HepG2 (cell line): ENCODE measurements around the gene PPP1R1B. TPM values are rescaled to one million over a fixed set of nuclear protein-coding genes. Genes with fewer than 3 reads are reported as not detected.

Source experiments
- IRF2 ChIP-seq: IDR thresholded peaks from 2 replicates; pipeline ENCODE4 v1.6.1; 2018; ENCODE audit warnings: missing genetic modification reagents, missing compliant biosample characterization
- NFIB ChIP-seq: sonication (generic); formaldehyde crosslinking; IDR thresholded peaks from 2 replicates; pipeline ENCODE4 v1.9.0; 2021; ENCODE audit warnings: missing genetic modification reagents, mild to moderate bottlenecking, borderline replicate concordance
- RXRA ChIP-seq: sonication (generic); formaldehyde crosslinking; IDR thresholded peaks from 2 replicates; pipeline ENCODE4 v1.5.1; 2020; ENCODE audit warnings: missing genetic modification reagents
- SMARCE1 ChIP-seq: fragments of 450-650 bp; IDR thresholded peaks from 2 replicates; pipeline ENCODE4 v1.6.1; 2017; ENCODE audit warnings: borderline replicate concordance
- SOX5 ChIP-seq: IDR thresholded peaks from 2 replicates; pipeline ENCODE4 v1.6.1; 2016; ENCODE audit warnings: borderline replicate concordance
- SP140L ChIP-seq: sonication (generic); formaldehyde crosslinking; IDR thresholded peaks from 2 replicates; pipeline ENCODE4 v1.4.0; 2020; ENCODE audit warnings: missing genetic modification reagents, borderline replicate concordance
- TP53 ChIP-seq: sonication (generic); formaldehyde crosslinking; conservative IDR thresholded peaks from 2 replicates; pipeline ENCODE4 v1.4.0; 2020; ENCODE audit warnings: missing genetic modification reagents
- ZNF550 ChIP-seq: sonication (generic); formaldehyde crosslinking; IDR thresholded peaks from 2 replicates; pipeline ENCODE4 v1.4.0; 2020; ENCODE audit warnings: mild to moderate bottlenecking, missing genetic modification reagents, borderline replicate concordance
- ZNF678 ChIP-seq: sonication (generic); formaldehyde crosslinking; IDR thresholded peaks from 2 replicates; pipeline ENCODE4 v1.4.0; 2020; ENCODE audit warnings: mild to moderate bottlenecking, missing genetic modification reagents
- ZNF720 ChIP-seq: sonication (generic); formaldehyde crosslinking; IDR thresholded peaks from 2 replicates; pipeline ENCODE4 v1.4.0; 2020; ENCODE audit warnings: missing genetic modification reagents
- polyA plus RNA-seq, 8 experiments: library from polyadenylated mRNA; depleted of rRNA in 3 of 8; stranded (reverse) in 7 of 8; unstranded in 1 of 8; fragments of >200 nt; fragmentation: Illumina TruSeq in 4 of 8; extraction: Trizol in 4 of 8; gene quantifications; 2 replicates each; pipeline versions ENCODE4 v1.2.1 to v1.2.3, GENCODE V29; 2011 to 2016; ENCODE audit warnings: low read depth in 4 of 8, missing spikeins in 1 of 8, mixed read lengths in 1 of 8; ENCODE audit not compliant: insufficient read depth in 1 of 8
- total RNA-seq, 5 experiments: library from RNA; depleted of rRNA; stranded (reverse); fragments of >200 nt; fragmentation: Illumina TruSeq; extraction: Trizol; gene quantifications; 2 replicates each; pipeline ENCODE4 v1.2.3, GENCODE V29; 2016; ENCODE audit warnings: low read depth in 1 of 5
- TF ChIP-seq, protein P1 (sequence below): sonication (generic); formaldehyde crosslinking; IDR thresholded peaks from 2 replicates; pipeline ENCODE4 v1.4.0; 2020; ENCODE audit warnings: missing genetic modification reagents
- TF ChIP-seq, protein P2 (sequence below): sonication (generic); formaldehyde crosslinking; IDR thresholded peaks from 2 replicates; pipeline ENCODE4 v1.4.0; 2020; ENCODE audit warnings: low read depth, mild to moderate bottlenecking, missing genetic modification reagents
- TF ChIP-seq, protein P3 (sequence below): sonication (generic); formaldehyde crosslinking; IDR thresholded peaks from 2 replicates; pipeline ENCODE4 v1.4.0; 2020; ENCODE audit warnings: mild to moderate bottlenecking, missing genetic modification reagents
- TF ChIP-seq, protein P4 (sequence below): sonication (generic); formaldehyde crosslinking; IDR thresholded peaks from 2 replicates; pipeline ENCODE4 v1.5.1; 2020; ENCODE audit warnings: missing genetic modification reagents, mild to moderate bottlenecking, borderline replicate concordance
- TF ChIP-seq, protein P5 (sequence below): sonication (generic); formaldehyde crosslinking; IDR thresholded peaks from 2 replicates; pipeline ENCODE4 v1.5.0; 2020; ENCODE audit warnings: mild to moderate bottlenecking, missing genetic modification reagents
- TF ChIP-seq, protein P6 (sequence below): IDR thresholded peaks from 2 replicates; pipeline ENCODE4 v1.6.1; 2016
- TF ChIP-seq, protein P7 (sequence below): sonication (generic); formaldehyde crosslinking; IDR thresholded peaks from 2 replicates; pipeline ENCODE4 v1.5.0; 2020; ENCODE audit warnings: missing genetic modification reagents, mild to moderate bottlenecking, borderline replicate concordance

PPP1R1B gene
- total and polyA plus RNA-seq, 2 of the 13 experiments (the other 11 are each of a cell fraction or from before 2014, with no cell fraction given): 0.08 TPM; not detected in 1

DNA sequence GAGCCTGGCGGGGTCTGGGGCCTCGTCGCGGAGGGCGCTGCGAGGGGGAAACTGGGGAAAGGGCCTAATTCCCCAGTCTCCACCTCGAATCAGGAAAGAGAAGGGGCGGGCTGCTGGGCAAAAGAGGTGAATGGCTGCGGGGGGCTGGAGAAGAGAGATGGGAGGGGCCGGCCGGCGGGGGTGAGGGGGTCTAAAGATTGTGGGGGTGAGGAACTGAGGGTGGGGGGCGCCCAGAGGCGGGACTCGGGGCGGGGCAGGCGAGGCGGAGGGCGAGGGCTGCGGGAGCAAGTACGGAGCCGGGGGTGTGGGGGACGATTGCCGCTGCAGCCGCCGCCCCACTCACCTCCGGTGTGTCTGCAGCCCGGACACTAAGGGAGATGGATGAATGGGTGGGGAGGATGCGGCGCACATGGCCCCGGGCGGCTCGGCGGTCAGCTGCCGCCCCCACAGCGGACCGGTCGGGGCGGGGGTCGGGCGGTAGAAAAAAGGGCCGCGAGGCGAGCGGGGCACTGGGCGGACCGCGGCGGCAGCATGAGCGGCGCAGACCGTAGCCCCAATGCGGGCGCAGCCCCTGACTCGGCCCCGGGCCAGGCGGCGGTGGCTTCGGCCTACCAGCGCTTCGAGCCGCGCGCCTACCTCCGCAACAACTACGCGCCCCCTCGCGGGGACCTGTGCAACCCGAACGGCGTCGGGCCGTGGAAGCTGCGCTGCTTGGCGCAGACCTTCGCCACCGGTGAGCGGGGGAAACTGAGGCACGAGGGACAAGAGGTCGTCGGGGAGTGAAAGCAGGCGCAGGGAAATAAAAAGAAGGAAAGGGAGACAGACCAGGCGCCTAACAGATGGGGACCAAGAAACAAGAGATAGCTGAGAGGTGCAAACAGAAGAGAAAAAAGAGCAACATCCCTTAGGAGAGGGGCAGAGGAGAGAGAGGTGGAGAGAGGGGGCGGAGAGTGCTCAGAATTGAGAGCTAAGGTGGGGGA, 41.5 kb downstream of the PPP1R1B start, which contains the start of gene PNMT (continued):
- TF ChIP-seq, protein P1, sequence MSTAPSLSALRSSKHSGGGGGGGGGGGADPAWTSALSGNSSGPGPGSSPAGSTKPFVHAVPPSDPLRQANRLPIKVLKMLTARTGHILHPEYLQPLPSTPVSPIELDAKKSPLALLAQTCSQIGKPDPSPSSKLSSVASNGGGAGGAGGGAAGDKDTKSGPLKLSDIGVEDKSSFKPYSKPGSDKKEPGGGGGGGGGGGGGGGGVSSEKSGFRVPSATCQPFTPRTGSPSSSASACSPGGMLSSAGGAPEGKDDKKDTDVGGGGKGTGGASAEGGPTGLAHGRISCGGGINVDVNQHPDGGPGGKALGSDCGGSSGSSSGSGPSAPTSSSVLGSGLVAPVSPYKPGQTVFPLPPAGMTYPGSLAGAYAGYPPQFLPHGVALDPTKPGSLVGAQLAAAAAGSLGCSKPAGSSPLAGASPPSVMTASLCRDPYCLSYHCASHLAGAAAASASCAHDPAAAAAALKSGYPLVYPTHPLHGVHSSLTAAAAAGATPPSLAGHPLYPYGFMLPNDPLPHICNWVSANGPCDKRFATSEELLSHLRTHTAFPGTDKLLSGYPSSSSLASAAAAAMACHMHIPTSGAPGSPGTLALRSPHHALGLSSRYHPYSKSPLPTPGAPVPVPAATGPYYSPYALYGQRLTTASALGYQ (CRISPR knock-in tag): no peak
- TF ChIP-seq SOX5 (CRISPR knock-in tag): peak; percentile 34; the same call in 1 of the 2 replicates
- peak; percentile 72 for TF ChIP-seq IRF2 (CRISPR knock-in tag)
- TF ChIP-seq, protein P2, sequence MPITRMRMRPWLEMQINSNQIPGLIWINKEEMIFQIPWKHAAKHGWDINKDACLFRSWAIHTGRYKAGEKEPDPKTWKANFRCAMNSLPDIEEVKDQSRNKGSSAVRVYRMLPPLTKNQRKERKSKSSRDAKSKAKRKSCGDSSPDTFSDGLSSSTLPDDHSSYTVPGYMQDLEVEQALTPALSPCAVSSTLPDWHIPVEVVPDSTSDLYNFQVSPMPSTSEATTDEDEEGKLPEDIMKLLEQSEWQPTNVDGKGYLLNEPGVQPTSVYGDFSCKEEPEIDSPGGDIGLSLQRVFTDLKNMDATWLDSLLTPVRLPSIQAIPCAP (CRISPR knock-in tag): no peak
- TF ChIP-seq ZNF678 (CRISPR knock-in tag): 0 out of 2 replicates have a peak, but pooled peaks have one; percentile 25
- 0 out of 2 replicates have a peak, but pooled peaks have one; percentile 68 for TF ChIP-seq SP140L
- no peak for TF ChIP-seq SMARCE1
- TF ChIP-seq, protein P3, sequence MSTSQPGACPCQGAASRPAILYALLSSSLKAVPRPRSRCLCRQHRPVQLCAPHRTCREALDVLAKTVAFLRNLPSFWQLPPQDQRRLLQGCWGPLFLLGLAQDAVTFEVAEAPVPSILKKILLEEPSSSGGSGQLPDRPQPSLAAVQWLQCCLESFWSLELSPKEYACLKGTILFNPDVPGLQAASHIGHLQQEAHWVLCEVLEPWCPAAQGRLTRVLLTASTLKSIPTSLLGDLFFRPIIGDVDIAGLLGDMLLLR (CRISPR knock-in tag): no peak
- TF ChIP-seq NFIB (CRISPR knock-in tag): no peak
- no peak for TF ChIP-seq TP53 (CRISPR knock-in tag)
- peak; percentile 59; the same call in 1 of the 2 replicates for TF ChIP-seq ZNF550 (CRISPR knock-in tag)
- TF ChIP-seq, protein P4, sequence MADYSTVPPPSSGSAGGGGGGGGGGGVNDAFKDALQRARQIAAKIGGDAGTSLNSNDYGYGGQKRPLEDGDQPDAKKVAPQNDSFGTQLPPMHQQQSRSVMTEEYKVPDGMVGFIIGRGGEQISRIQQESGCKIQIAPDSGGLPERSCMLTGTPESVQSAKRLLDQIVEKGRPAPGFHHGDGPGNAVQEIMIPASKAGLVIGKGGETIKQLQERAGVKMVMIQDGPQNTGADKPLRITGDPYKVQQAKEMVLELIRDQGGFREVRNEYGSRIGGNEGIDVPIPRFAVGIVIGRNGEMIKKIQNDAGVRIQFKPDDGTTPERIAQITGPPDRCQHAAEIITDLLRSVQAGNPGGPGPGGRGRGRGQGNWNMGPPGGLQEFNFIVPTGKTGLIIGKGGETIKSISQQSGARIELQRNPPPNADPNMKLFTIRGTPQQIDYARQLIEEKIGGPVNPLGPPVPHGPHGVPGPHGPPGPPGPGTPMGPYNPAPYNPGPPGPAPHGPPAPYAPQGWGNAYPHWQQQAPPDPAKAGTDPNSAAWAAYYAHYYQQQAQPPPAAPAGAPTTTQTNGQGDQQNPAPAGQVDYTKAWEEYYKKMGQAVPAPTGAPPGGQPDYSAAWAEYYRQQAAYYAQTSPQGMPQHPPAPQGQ: 0 out of 2 replicates have a peak, but pooled peaks have one; percentile 39
- TF ChIP-seq, protein P5, sequence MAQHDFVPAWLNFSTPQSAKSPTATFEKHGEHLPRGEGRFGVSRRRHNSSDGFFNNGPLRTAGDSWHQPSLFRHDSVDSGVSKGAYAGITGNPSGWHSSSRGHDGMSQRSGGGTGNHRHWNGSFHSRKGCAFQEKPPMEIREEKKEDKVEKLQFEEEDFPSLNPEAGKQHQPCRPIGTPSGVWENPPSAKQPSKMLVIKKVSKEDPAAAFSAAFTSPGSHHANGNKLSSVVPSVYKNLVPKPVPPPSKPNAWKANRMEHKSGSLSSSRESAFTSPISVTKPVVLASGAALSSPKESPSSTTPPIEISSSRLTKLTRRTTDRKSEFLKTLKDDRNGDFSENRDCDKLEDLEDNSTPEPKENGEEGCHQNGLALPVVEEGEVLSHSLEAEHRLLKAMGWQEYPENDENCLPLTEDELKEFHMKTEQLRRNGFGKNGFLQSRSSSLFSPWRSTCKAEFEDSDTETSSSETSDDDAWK: no peak
- TF ChIP-seq ZNF720 (CRISPR knock-in tag): no peak
- TF ChIP-seq, protein P6, sequence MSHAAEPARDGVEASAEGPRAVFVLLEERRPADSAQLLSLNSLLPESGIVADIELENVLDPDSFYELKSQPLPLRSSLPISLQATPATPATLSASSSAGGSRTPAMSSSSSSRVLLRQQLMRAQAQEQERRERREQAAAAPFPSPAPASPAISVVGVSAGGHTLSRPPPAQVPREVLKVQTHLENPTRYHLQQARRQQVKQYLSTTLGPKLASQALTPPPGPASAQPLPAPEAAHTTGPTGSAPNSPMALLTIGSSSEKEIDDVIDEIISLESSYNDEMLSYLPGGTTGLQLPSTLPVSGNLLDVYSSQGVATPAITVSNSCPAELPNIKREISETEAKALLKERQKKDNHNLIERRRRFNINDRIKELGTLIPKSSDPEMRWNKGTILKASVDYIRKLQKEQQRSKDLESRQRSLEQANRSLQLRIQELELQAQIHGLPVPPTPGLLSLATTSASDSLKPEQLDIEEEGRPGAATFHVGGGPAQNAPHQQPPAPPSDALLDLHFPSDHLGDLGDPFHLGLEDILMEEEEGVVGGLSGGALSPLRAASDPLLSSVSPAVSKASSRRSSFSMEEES (CRISPR knock-in tag): peak; percentile 56; the same call in 1 of the 2 replicates
- TF ChIP-seq, protein P7, sequence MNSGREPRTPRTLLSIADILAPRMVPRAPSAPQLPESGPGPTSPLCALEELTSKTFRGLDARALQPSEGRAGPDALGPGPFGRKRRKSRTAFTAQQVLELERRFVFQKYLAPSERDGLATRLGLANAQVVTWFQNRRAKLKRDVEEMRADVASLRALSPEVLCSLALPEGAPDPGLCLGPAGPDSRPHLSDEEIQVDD (CRISPR knock-in tag): peak; percentile 71; the same call in 1 of the 2 replicates
- peak; percentile 73 for TF ChIP-seq RXRA
